Activated CD4-positive, alpha-beta memory T cell treated with anti-CD3 and anti-CD28 coated beads, Interleukin-2, amount 10 ng/mL, durations not matched to agents 7 days and 5 days (primary cell): ENCODE measurements around the gene ETS1. TPM values are rescaled to one million over a fixed set of nuclear protein-coding genes. Genes with fewer than 3 reads are reported as not detected.

Source experiments
- CTCF ChIA-PET: fragments of 350-600 bp; sonication (Branson Sonifier 250); formaldehyde crosslinking; loops from one replicate; lab custom pipeline; 2021; ENCODE audit warnings: antibody characterized with exemption, inconsistent platforms; lab: Charles Lee
- POLR2A ChIA-PET: fragments of 350-600 bp; sonication (Branson Sonifier 250); formaldehyde crosslinking; loops from one replicate; lab custom pipeline; 2021; ENCODE audit warnings: antibody characterized with exemption; lab: Charles Lee
- DNase-seq: peaks from one replicate; pipeline ENCODE4 v3.0.0-alpha.2; 2020
- H3K27ac Mint-ChIP-seq: one replicate; pipeline ENCODE4 v1.8.0; 2021; ENCODE audit warnings: mild to moderate bottlenecking, mixed read lengths
- H3K27me3 Mint-ChIP-seq: one replicate; pipeline ENCODE4 v1.8.0; 2021; ENCODE audit warnings: mixed read lengths
- H3K36me3 Mint-ChIP-seq: one replicate; pipeline ENCODE4 v1.8.0; 2021; ENCODE audit warnings: low read depth, mixed read lengths
- H3K4me1 Mint-ChIP-seq: one replicate; pipeline ENCODE4 v1.8.0; 2021; ENCODE audit warnings: mixed read lengths
- H3K4me3 Mint-ChIP-seq: one replicate; pipeline ENCODE4 v1.8.0; 2021; ENCODE audit warnings: mild to moderate bottlenecking, mixed read lengths
- H3K9me3 Mint-ChIP-seq: one replicate; pipeline ENCODE4 v1.8.0; 2021; ENCODE audit warnings: mixed read lengths
- total RNA-seq, 2 experiments: library from RNA; stranded (reverse); gene quantifications; one replicate each; pipeline ENCODE4 v1.2.3, GENCODE V29; 2021

ETS1 gene
- total RNA-seq, 2 experiments from 2014 or later: 572 to 584 TPM

- H3K36me3 Mint-ChIP-seq: no peaks in the 10 kb centered on the region
- no peak for DNase-seq
- H3K4me3 Mint-ChIP-seq: no peak overlapping the region
- POLR2A ChIA-PET: no interaction called here
- no peak overlapping the region for H3K27ac Mint-ChIP-seq
- no peaks in the 10 kb centered on the region for H3K9me3 Mint-ChIP-seq
- H3K4me1 Mint-ChIP-seq: peaks cover 24% of the 10 kb centered on the region
- H3K27me3 Mint-ChIP-seq: no peaks in the 10 kb centered on the region
- CTCF ChIA-PET: interaction anchor here (1.1 kb wide), 1 partner anchor 215 kb away, joined by 4 read pairs; no protein-coding TSS in a partner anchor
Measured at GRCh38 chr11:128417607-128418324, 169.6 kb downstream of the ETS1 start.

DNA sequence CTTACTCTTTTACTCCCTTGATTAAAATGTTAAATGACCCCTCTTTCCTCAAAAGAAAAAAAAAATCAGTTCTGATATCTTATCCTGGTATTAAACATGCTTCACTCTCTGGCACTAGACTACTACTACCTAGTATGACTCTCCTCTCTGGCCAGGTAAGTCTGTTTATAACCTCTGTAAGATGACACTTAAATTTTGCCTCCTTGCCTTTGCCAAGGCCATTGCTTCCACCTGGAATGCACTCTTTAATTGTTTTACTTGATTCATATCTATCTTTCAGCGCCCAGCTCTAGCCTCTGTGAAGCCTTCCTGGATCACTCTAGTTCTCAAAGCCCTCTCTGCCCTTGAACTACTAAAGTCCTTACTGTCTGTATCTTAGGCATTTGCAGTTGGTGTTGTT lies 170.4 kb downstream of the ETS1 start:
- DNase-seq: no peak
- H3K4me3 Mint-ChIP-seq: no peak overlapping the region
- no peaks in the 10 kb centered on the region for H3K9me3 Mint-ChIP-seq
- ChIA-PET POLR2A (no interaction called here), CTCF (no interaction called here)
- no peaks in the 10 kb centered on the region for H3K27me3 Mint-ChIP-seq
- no peak overlapping the region for H3K27ac Mint-ChIP-seq
- peaks cover 22% of the 10 kb centered on the region for H3K4me1 Mint-ChIP-seq
- peaks cover 2% of the 10 kb centered on the region for H3K36me3 Mint-ChIP-seq

- Mint-ChIP-seq H3K27ac (no peak overlapping the region), H3K36me3 (peaks cover 3% of the 10 kb centered on the region), H3K4me1 (peaks cover 22% of the 10 kb centered on the region), H3K9me3 (no peaks in the 10 kb centered on the region), H3K4me3 (no peak overlapping the region), H3K27me3 (no peaks in the 10 kb centered on the region)
- DNase-seq: no peak
- ChIA-PET POLR2A (no interaction called here), CTCF (no interaction called here)
Measured at GRCh38 chr11:128415539-128415938, 171.8 kb downstream of the ETS1 start.

DNA sequence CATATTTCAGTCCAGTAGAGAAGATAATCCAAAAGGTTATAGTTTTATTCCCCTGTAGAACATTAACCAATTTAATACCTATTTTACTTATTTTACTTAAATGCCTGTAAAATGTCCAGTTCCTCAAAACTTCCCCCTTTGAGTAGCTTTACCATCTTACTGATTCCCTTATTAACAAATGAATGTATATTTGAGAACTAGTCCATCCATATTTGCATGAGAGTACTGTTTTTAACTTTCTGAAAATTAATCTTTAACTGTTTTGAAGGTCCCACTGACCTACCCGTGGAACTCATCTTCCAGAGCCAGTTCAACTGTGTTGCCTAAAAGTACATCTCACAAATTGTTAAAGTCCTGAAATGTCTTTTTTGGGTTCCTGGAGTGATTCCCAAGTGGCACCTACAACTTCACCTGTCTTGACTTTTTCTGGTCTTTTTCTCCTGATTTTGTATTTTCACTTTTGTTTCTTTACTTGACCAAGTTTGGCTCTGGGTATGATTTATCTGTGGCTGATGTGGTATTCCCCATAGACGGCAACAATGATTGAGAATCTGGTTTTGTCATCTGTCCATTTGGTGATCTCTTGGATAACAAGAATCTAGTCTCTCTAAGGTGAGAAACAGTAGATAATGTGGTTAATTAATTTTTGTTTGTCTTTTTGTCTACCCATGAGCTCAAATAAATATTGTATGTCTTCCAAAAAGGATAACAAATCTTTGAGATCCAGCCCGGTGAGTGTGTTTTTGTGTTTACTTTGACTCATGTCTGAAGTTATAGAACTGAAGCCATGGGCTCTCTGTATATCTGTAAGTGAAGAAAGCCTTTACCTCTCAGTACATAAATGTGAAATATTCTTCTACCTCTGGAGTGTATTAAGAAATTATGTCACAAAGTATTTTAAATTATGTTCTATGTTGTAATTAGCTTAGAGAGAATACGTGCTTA lies 174.2 kb downstream of the ETS1 start:
- Mint-ChIP-seq H3K4me3 (no peak overlapping the region), H3K9me3 (no peaks in the 10 kb centered on the region), H3K36me3 (peaks cover 3% of the 10 kb centered on the region), H3K27me3 (no peaks in the 10 kb centered on the region), H3K27ac (no peak overlapping the region), H3K4me1 (peaks cover 25% of the 10 kb centered on the region)
- CTCF ChIA-PET: interaction anchor here (1.2 kb wide), 1 partner anchor 12 kb away, joined by 3 read pairs; no protein-coding TSS in a partner anchor
- POLR2A ChIA-PET: no interaction called here
- no peak for DNase-seq

DNA sequence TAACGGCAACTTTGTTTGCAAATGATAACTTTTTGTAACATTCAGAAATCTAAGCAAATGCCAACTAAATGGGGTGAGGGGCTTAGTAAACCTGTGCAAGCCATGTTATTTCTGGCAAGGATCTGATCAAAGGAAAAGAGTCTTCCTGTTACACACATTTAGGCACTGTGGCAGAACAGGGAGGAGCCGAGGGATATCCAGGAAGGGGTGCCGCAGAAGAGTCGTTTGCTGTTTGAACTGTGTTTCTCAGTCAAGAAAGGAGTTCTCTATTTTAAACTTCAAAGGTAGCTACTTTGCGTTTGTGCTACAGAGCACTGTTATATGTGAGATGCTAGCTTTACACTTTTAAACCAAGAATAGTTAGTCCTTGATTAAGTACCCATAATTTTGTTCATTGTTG lies 175.5 kb downstream of the ETS1 start:
- DNase-seq: no peak
- H3K9me3 Mint-ChIP-seq: peaks cover 1% of the 10 kb centered on the region
- no peak overlapping the region for H3K4me3 Mint-ChIP-seq
- ChIA-PET CTCF (interaction anchor here (1.2 kb wide), 1 partner anchor 10 kb away, joined by 3 read pairs; no protein-coding TSS in a partner anchor), POLR2A (interaction anchor here (1.3 kb wide), 1 partner anchor 9 kb away, joined by 3 read pairs; no protein-coding TSS in a partner anchor)
- H3K36me3 Mint-ChIP-seq: peaks cover 3% of the 10 kb centered on the region
- H3K27me3 Mint-ChIP-seq: peaks cover 1% of the 10 kb centered on the region
- no peak overlapping the region for H3K27ac Mint-ChIP-seq
- peaks cover 32% of the 10 kb centered on the region for H3K4me1 Mint-ChIP-seq

GRCh38 chr11:128411150-128411549 lies 176.2 kb downstream of the ETS1 start:
- H3K9me3 Mint-ChIP-seq: peaks cover 1% of the 10 kb centered on the region
- no peak overlapping the region for H3K4me3 Mint-ChIP-seq
- ChIA-PET CTCF (no interaction called here), POLR2A (interaction anchor here (1.3 kb wide), 1 partner anchor 10 kb away, joined by 3 read pairs; no protein-coding TSS in a partner anchor)
- peaks cover 3% of the 10 kb centered on the region for H3K36me3 Mint-ChIP-seq
- H3K27me3 Mint-ChIP-seq: peaks cover 1% of the 10 kb centered on the region
- H3K4me1 Mint-ChIP-seq: peaks cover 32% of the 10 kb centered on the region
- no peak overlapping the region for H3K27ac Mint-ChIP-seq
- no peak for DNase-seq

- Mint-ChIP-seq H3K4me3 (no peak overlapping the region), H3K36me3 (peaks cover 3% of the 10 kb centered on the region), H3K9me3 (peaks cover 1% of the 10 kb centered on the region), H3K27me3 (peaks cover 1% of the 10 kb centered on the region), H3K27ac (no peak overlapping the region), H3K4me1 (peaks cover 29% of the 10 kb centered on the region)
- CTCF ChIA-PET: interaction anchor here (1.5 to 2.0 kb wide), 2 partner anchors 67 to 87 kb away, joined by 3 to 4 read pairs; no protein-coding TSS in a partner anchor
- POLR2A ChIA-PET: interaction anchor here (1.3 kb wide), 1 partner anchor 13 kb away, joined by 4 read pairs; no protein-coding TSS in a partner anchor
- DNase-seq: no peak
Measured at GRCh38 chr11:128409476-128409875, 177.9 kb downstream of the ETS1 start.

Other genes starting within 250 kb of the ETS1 start
- gene FLI1, start 106.5 kb upstream of the ETS1 start, total RNA-seq: 100 to 1,000 TPM; 133 to 139 TPM